ENCODE measurements around the gene RABGEF1.

The RABGEF1 gene

GRCh38 chr7:66847879-66848790, 107.6 kb downstream of the RABGEF1 start:
- no peak for DNase-seq (ENCODE audit: low spot score)

GRCh38 chr7:66859339-66859738, 118.8 kb downstream of the RABGEF1 start:
- DNase-seq (ENCODE audit: low spot score), result no peak

GRCh38 chr7:66859794-66860645, 119.5 kb downstream of the RABGEF1 start:
- DNase-seq (ENCODE audit: low spot score), result no peak

- no peak for DNase-seq (ENCODE audit: low spot score)
These were observed 120.2 kb downstream of the RABGEF1 start for GRCh38 chr7:66860767-66861166.
